Calu3 (cell line): ENCODE data around the gene GOLGA1. TPM values are rescaled to one million over a fixed set of nuclear protein-coding genes. Genes with fewer than 3 reads are reported as not detected.
A peak's percentile ranks its signal among the peaks of the same experiment; 100 is the strongest.

Source experiments
- BruUV-seq: library from RNA; stranded (reverse); fragments of 400-500 nt; replicated peaks from 2 replicates; lab custom pipeline; 2021; lab: Mats Ljungman, UMichigan
- CTCF ChIA-PET: fragments of 300-600 bp; sonication (Branson Sonifier 250); formaldehyde crosslinking; loops from one replicate; lab custom pipeline; 2022; ENCODE audit warnings: antibody characterized with exemption; lab: Charles Lee
- DNase-seq: peaks from one replicate; pipeline ENCODE4 v3.0.0; 2022
- H3K27ac Mint-ChIP-seq: one replicate; pipeline ENCODE4 v1.8.0; 2022; ENCODE audit warnings: mixed read lengths; ENCODE audit not compliant: unreplicated experiment
- H3K27me3 Mint-ChIP-seq: one replicate; pipeline ENCODE4 v1.8.0; 2022; ENCODE audit warnings: mixed read lengths; ENCODE audit not compliant: unreplicated experiment
- H3K36me3 Mint-ChIP-seq: one replicate; pipeline ENCODE4 v1.8.0; 2022; ENCODE audit warnings: mild to moderate bottlenecking, moderate library complexity, mixed read lengths; ENCODE audit not compliant: insufficient read depth, unreplicated experiment
- H3K4me1 Mint-ChIP-seq: one replicate; pipeline ENCODE4 v1.8.0; 2022; ENCODE audit warnings: mild to moderate bottlenecking, low read depth, mixed read lengths; ENCODE audit not compliant: unreplicated experiment
- H3K4me3 Mint-ChIP-seq: one replicate; pipeline ENCODE4 v1.8.0; 2022; ENCODE audit warnings: mild to moderate bottlenecking, low read depth, moderate library complexity, mixed read lengths; ENCODE audit not compliant: unreplicated experiment
- H3K9me3 Mint-ChIP-seq: one replicate; pipeline ENCODE4 v1.8.0; 2022; ENCODE audit warnings: low read depth, mixed read lengths; ENCODE audit not compliant: unreplicated experiment
- intact Hi-C: fragments of 100-400 bp; cut with micrococcal nuclease; formaldehyde crosslinking; loops from one replicate; pipeline ENCODE4 v1.10.0; 2022; ENCODE audit not compliant: unreplicated experiment
- total RNA-seq: library from RNA; stranded (reverse); gene quantifications from 2 replicates; pipeline ENCODE4 v1.2.3, GENCODE V29; 2022
- TF ChIP-seq, protein P1 (sequence below): fragments of 200-600 bp; IDR thresholded peaks from one replicate; pipeline ENCODE4 v1.8.0; 2022; ENCODE audit warnings: antibody characterized with exemption; ENCODE audit not compliant: unreplicated experiment

Gene GOLGA1
- total RNA-seq, 1 experiment from 2014 or later, result 13.4 TPM

DNA sequence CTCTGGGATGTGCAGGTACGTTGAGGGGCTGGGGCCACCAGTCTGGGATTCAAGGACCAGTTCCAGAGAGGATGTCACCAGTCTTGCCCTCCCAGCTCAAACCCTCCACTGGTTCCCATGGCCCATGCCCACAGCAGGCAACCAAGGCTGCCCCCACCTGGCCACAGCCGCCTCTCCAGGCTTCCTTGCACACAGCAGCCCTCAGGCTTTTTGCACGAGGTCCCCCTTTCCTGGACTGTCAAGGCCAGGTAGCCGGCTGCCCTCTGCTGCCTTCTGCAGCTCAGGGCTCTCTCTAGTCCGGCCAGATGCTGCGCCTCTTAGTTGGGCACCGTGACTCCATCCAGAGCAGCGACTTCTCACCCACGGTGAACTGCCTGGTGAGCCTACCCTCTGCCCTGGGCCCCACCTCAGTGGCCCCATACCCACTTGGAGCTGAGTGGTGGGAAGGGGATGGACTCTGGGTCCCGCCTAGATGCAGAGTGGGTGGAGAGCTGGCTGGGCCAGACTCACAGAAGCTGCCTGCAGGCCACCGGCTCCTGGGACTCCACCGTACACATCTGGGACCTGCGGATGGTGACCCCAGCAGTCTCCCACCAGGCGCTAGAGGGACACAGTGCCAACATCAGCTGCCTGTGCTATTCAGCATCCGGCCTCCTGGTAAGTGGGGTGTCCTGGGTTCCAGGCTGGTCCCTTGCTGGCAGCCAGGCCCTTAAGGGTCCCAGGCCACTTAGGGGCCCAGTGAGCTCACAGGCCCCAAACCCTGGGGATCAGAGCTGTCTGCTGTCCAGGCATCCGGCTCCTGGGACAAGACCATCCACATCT is 84.7 kb downstream of the GOLGA1 start:
- H3K4me1 Mint-ChIP-seq, result peaks cover 9% of the 10 kb centered on the region
- peak; percentile 49 for DNase-seq
- TF ChIP-seq, protein P1, sequence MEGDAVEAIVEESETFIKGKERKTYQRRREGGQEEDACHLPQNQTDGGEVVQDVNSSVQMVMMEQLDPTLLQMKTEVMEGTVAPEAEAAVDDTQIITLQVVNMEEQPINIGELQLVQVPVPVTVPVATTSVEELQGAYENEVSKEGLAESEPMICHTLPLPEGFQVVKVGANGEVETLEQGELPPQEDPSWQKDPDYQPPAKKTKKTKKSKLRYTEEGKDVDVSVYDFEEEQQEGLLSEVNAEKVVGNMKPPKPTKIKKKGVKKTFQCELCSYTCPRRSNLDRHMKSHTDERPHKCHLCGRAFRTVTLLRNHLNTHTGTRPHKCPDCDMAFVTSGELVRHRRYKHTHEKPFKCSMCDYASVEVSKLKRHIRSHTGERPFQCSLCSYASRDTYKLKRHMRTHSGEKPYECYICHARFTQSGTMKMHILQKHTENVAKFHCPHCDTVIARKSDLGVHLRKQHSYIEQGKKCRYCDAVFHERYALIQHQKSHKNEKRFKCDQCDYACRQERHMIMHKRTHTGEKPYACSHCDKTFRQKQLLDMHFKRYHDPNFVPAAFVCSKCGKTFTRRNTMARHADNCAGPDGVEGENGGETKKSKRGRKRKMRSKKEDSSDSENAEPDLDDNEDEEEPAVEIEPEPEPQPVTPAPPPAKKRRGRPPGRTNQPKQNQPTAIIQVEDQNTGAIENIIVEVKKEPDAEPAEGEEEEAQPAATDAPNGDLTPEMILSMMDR, result no peak
- BruUV-seq, result no TSS peak
- H3K9me3 Mint-ChIP-seq, result no peaks in the 10 kb centered on the region
- intact Hi-C loops, result no loop called here
- H3K27me3 Mint-ChIP-seq, result no peaks in the 10 kb centered on the region
- no peak overlapping the region for H3K27ac Mint-ChIP-seq
- CTCF ChIA-PET, result interaction anchor here (0.8 to 1.4 kb wide), 4 partner anchors 61 to 84 kb away, joined by 3 to 4 read pairs (median 4); no protein-coding TSS in a partner anchor
- peaks cover 61% of the 10 kb centered on the region for H3K36me3 Mint-ChIP-seq
- H3K4me3 Mint-ChIP-seq, result no peak overlapping the region

DNA sequence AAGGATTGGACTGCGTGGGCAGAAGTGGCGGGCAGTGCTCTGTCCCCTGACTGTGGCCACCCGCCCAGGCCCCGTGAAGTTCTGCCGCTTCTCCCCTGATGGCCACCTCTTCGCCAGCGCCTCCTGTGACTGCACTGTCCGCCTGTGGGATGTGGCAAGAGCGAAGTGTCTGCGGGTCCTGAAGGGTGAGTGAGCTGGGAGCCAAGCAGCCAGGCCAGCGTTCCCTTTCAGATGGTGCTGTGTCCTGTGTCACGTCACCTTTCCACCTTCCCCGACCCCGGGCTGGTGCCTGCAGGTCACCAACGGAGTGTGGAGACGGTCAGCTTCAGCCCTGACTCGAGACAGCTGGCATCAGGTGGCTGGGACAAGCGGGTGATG is 85.3 kb downstream of the GOLGA1 start:
- Mint-ChIP-seq H3K9me3 (no peaks in the 10 kb centered on the region), H3K27ac (peak overlapping the region; percentile 50), H3K4me1 (peaks cover 8% of the 10 kb centered on the region), H3K36me3 (peaks cover 55% of the 10 kb centered on the region), H3K27me3 (no peaks in the 10 kb centered on the region), H3K4me3 (no peak overlapping the region)
- CTCF ChIA-PET, result interaction anchor here (0.8 to 1.4 kb wide), 4 partner anchors 61 to 83 kb away, joined by 3 to 4 read pairs (median 4); no protein-coding TSS in a partner anchor
- no peak for DNase-seq
- intact Hi-C loops, result no loop called here
- BruUV-seq, result no TSS peak
- TF ChIP-seq, protein P1, result no peak

DNA sequence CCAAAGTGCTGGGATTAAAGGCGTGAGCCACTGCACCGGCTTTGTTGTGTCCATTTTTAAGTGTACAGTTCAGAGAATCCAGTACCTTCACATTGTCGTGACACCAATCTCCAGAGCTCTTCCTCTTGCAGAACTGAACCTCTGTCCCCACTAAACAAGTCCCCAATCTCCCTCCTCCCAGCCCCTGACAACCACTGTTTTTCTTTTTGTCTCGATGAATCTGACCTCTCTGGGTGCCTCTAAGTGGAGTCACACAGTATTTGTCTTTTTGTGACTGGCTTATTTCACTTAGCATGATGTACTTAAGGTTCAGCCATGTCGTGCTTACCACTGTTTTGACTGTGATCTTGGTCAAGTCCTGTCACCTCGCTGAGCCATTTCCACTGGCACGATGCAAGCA is 86.1 kb downstream of the GOLGA1 start:
- Mint-ChIP-seq H3K36me3 (peaks cover 48% of the 10 kb centered on the region), H3K9me3 (no peaks in the 10 kb centered on the region), H3K27ac (peak overlapping the region; percentile 50), H3K4me1 (peaks cover under 1% of the 10 kb centered on the region), H3K27me3 (no peaks in the 10 kb centered on the region), H3K4me3 (no peak overlapping the region)
- BruUV-seq, result no TSS peak
- intact Hi-C loops, result loop anchor here (5.0 kb wide), 1 partner anchor 43 kb away; no protein-coding TSS in a partner anchor
- TF ChIP-seq, protein P1, result no peak
- DNase-seq, result no peak
- CTCF ChIA-PET, result interaction anchor here (1.2 to 4.0 kb wide), 2 partner anchors 60 to 83 kb away, joined by 3 to 80 read pairs; partner anchors contain the start of gene NR6A1

DNA sequence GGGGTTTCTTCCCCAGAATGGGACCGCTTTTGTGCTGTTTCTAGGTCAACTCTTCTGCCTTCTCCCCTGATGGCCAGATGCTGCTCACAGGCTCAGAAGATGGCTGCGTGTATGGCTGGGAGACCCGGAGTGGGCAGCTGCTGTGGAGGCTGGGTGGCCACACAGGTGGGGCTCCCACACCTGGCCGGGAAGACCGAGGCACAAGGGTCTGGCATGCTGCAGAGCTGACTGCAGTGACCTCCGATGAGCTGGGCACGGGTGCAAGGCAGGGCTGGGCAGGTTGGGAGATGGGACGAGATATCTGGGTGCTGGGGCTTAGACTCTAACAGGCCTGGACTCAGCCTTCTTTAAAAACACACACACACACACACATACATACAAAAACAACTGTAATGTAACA is 86.7 kb downstream of the GOLGA1 start:
- no peak overlapping the region for H3K4me3 Mint-ChIP-seq
- peaks cover 42% of the 10 kb centered on the region for H3K36me3 Mint-ChIP-seq
- no peak overlapping the region for H3K27ac Mint-ChIP-seq
- H3K4me1 Mint-ChIP-seq, result no peaks in the 10 kb centered on the region
- H3K27me3 Mint-ChIP-seq, result no peaks in the 10 kb centered on the region
- TF ChIP-seq, protein P1, result no peak
- no peaks in the 10 kb centered on the region for H3K9me3 Mint-ChIP-seq
- BruUV-seq, result no TSS peak
- CTCF ChIA-PET, result interaction anchor here (1.2 to 4.0 kb wide), 3 partner anchors 75 to 82 kb away, joined by 3 to 80 read pairs (median 11); partner anchors contain the start of gene NR6A1
- intact Hi-C loops, result loop anchor here (5.0 kb wide), 1 partner anchor 42 kb away; no protein-coding TSS in a partner anchor
- DNase-seq, result no peak
